ENCODE measurements around the gene ACTA2.

DNA sequence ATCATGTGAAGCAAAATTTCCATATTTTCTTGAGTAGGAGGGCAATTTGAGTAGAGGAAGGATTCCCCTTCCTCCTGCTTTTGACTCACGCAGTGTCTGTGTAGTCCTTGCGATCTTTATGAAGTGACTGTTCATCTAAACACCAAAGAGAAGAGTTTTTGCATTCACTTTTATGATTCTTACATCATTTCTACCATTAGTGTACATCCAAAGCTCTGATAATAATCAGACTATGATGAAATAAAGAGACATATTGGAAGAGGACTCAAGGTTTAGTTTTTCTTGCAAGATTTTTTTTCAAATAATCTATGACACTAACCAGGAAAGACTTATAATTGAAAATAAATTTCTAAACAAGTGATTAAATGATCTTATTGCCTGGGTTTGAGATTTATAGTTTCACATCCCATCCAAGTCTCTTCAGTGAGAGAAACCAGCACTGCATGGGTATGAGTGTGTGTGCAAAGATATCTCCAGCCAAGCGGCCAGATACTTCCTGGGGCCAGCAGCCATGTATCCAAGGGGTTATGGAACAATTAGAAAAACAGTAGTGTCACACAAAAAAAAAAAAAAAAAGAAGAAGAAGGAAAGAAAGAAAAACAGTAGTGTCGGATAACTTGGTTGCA, 2.0 kb upstream of the ACTA2 start:
- TF ChIP-seq, protein P1, sequence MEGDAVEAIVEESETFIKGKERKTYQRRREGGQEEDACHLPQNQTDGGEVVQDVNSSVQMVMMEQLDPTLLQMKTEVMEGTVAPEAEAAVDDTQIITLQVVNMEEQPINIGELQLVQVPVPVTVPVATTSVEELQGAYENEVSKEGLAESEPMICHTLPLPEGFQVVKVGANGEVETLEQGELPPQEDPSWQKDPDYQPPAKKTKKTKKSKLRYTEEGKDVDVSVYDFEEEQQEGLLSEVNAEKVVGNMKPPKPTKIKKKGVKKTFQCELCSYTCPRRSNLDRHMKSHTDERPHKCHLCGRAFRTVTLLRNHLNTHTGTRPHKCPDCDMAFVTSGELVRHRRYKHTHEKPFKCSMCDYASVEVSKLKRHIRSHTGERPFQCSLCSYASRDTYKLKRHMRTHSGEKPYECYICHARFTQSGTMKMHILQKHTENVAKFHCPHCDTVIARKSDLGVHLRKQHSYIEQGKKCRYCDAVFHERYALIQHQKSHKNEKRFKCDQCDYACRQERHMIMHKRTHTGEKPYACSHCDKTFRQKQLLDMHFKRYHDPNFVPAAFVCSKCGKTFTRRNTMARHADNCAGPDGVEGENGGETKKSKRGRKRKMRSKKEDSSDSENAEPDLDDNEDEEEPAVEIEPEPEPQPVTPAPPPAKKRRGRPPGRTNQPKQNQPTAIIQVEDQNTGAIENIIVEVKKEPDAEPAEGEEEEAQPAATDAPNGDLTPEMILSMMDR (conservative IDR thresholded peaks at IDR 0.05): no peak
- TF ChIP-seq EZH2 (IDR thresholded peaks at IDR 0.05; ENCODE audit: low read depth): no peak

Data from PC-9 (cell line).